Measurements from ENCODE around the gene PPP1CA. TPM values are rescaled to one million over a fixed set of nuclear protein-coding genes. Genes with fewer than 3 reads are reported as not detected.
A peak's percentile ranks its signal among the peaks of the same experiment; 100 is the strongest.

PPP1CA gene
- total RNA-seq, 4 donors from 2014 or later = 164 to 216 (median 191) TPM

DNA sequence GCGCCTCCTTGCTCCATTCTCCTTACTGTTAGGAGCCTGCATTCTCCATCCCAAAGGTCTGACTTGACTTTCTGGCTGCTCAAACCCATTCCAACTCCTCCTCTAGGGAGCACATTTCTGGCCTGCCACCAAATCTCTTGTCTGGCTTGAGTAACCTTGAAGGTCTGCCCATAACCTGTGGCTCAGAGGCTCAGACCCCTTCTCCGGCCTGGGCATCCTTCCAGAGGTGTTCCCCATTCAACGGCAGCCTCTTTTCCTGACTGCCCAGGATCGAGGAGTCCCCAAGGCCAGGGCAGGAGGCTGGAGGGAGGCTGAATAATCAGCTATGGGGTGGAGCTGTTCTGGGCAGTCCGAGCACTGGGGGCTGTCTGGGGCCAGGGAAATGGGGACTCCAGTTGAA lies 7.7 kb downstream of the PPP1CA start:
- H3K9me3 ChIP-seq = no peaks in the 10 kb centered on the region
- TF ChIP-seq POLR2A (IDR thresholded peaks at IDR 0.05) = no peak
- TF ChIP-seq, protein P1, sequence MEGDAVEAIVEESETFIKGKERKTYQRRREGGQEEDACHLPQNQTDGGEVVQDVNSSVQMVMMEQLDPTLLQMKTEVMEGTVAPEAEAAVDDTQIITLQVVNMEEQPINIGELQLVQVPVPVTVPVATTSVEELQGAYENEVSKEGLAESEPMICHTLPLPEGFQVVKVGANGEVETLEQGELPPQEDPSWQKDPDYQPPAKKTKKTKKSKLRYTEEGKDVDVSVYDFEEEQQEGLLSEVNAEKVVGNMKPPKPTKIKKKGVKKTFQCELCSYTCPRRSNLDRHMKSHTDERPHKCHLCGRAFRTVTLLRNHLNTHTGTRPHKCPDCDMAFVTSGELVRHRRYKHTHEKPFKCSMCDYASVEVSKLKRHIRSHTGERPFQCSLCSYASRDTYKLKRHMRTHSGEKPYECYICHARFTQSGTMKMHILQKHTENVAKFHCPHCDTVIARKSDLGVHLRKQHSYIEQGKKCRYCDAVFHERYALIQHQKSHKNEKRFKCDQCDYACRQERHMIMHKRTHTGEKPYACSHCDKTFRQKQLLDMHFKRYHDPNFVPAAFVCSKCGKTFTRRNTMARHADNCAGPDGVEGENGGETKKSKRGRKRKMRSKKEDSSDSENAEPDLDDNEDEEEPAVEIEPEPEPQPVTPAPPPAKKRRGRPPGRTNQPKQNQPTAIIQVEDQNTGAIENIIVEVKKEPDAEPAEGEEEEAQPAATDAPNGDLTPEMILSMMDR (IDR thresholded peaks at IDR 0.05) = no peak
- intact Hi-C loops (cut with DNase I) = loop anchor here (5.0 to 10.0 kb wide), 2 partner anchors 71 to 113 kb away; partner anchors contain the start of genes CDK2AP2, PITPNM1 and TMEM134
- H3K4me1 ChIP-seq = peaks cover 4 to 20% of the 10 kb centered on the region in 2 donors
- 48 to 51% methylated on average over 5 of the region's 5 CpGs for WGBS, 2 donors
- H3K4me3 ChIP-seq (replicated peaks in 1 of 3) = no peak overlapping the region
- H3K27ac ChIP-seq = no peak overlapping the region
- peaks cover 18 to 19% of the 10 kb centered on the region in 2 donors for H3K36me3 ChIP-seq
- no peaks in the 10 kb centered on the region for H3K27me3 ChIP-seq
- peak; percentile 48 to 64 for DNase-seq

DNA sequence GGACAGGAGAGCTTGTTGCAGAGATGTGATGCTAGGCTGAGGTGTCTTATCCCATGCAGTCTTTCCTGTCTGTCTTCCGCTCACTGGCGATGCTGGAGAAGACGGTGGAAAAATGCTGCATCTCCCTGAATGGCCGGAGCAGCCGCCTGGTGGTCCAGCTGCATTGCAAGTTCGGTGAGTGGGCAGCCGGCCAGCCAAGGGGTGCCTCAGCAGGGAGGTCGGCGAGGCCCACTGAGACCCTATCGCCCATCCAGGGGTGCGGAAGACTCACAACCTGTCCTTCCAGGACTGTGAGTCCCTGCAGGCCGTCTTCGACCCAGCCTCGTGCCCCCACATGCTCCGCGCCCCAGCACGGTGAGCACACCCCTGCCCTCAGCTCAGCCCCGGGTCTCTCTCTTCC lies 8.2 kb downstream of the PPP1CA start:
- DNase-seq = no peak
- Histone ChIP-seq H3K4me3 (replicated peaks in 1 of 3) (no peak overlapping the region), H3K36me3 (peaks cover 13 to 14% of the 10 kb centered on the region in 2 donors), H3K27me3 (no peaks in the 10 kb centered on the region), H3K4me1 (peaks cover 4 to 20% of the 10 kb centered on the region in 2 donors), H3K27ac (no peak overlapping the region), H3K9me3 (no peaks in the 10 kb centered on the region)
- TF ChIP-seq, protein P1 (IDR thresholded peaks at IDR 0.05) = no peak
- TF ChIP-seq POLR2A (IDR thresholded peaks at IDR 0.05) = no peak
- intact Hi-C loops (cut with DNase I) = loop anchor here (5.0 to 10.0 kb wide), 2 partner anchors 71 to 114 kb away; partner anchors contain the start of genes CDK2AP2, PITPNM1 and TMEM134
- 89 to 95% methylated on average over 18 of the region's 18 CpGs for WGBS, 2 donors

DNA sequence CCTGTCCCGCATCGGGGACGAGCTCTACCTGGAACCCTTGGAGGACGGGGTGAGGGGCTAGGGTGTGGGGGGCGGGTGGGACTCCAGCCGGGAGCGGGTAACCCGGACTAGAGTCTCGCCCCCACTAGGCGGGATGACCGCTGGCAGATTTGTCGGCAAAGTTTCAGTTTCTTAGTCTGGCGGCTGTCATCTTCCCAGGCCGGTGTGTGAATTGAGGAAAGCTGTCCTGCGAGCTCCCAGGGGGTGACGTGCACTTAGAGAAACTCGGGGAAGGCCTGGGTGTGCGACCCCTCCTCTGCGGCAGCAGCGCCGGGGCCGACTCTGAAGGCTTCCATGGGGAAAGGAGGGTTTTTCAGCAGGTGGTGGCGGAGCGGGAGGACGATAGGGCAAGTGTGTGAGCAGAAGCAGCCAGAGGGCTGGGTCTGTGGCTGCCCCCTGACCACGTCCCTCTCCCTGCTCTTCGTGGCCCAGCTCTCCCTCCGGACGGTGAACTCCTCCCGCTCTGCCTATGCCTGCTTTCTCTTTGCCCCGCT lies 9.4 kb downstream of the PPP1CA start:
- Histone ChIP-seq H3K36me3 (peaks cover under 1 to 2% of the 10 kb centered on the region in 2 donors), H3K4me1 (peaks cover 4 to 20% of the 10 kb centered on the region in 2 donors), H3K9me3 (no peaks in the 10 kb centered on the region), H3K4me3 (replicated peaks in 1 of 3) (peak overlapping the region; percentile 65 to 88 (median 77)), H3K27ac (peak overlapping the region in 1 of 3 donors; percentile 54), H3K27me3 (no peaks in the 10 kb centered on the region)
- no peak for TF ChIP-seq POLR2A (IDR thresholded peaks at IDR 0.05)
- TF ChIP-seq, protein P1 (IDR thresholded peaks at IDR 0.05) = no peak
- intact Hi-C loops (cut with DNase I) = loop anchor here (5.0 to 10.0 kb wide), 2 partner anchors 73 to 115 kb away; partner anchors contain the start of genes CDK2AP2, PITPNM1 and TMEM134
- WGBS, 2 donors = 8 to 18% methylated on average over 14 to 26 of the region's 31 CpGs
- DNase-seq = no peak

DNA sequence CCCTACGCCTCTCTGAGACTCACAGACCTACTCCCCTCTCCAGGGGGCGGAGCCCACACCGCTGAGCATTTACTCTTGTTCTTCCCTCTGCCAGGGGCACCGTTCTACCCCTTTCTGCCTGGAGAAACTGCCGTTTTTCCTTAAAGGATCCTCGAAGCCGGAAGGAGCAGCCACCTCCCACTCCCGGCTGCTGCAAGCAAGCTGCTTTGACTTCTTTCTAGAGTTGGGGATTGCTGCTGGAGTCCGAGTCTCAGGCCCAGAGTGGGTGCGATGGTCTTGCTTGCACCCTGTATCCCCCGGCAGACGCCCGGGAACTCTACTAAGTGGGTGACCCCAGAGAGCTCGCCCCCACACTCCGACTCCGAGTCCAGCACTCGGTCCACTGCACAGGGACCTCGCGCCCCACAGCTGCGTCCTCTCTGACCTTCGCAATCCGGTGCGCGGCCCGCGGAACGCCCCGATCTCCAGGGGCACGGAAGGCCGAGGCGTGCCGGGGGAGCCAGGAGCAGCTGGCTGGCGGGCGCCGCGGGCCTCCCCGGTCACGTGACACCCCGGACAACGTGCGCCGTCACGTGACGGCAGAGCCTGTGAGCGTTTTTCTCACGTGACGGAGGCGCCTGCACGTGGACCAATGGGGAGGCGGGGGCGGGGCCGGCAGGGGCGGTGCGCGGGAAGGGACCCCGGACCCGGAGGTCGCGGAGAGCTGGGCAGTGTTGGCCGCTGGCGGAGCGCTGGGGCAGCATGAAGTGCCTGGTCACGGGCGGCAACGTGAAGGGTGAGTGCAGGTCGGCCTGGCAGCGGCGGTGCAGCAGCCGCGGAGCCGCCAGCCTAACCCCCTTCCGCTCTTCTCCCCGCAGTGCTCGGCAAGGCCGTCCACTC lies 10.1 kb downstream of the PPP1CA start, which contains the start of gene RAD9A:
Gene RAD9A (plus strand): TSS at position 683 of the 879 bp plus-strand sequence. CDS start 59 bp downstream, at position 742.
- intact Hi-C loops (cut with DNase I) = loop anchor here (5.0 to 10.0 kb wide), 2 partner anchors 73 to 116 kb away; partner anchors contain the start of genes CDK2AP2, PITPNM1 and TMEM134
- H3K27me3 ChIP-seq = no peaks in the 10 kb centered on the region
- TF ChIP-seq, protein P1 (IDR thresholded peaks at IDR 0.05) = peak in 1 of 6 experiments; percentile 30
- TF ChIP-seq POLR2A (IDR thresholded peaks at IDR 0.05) = peak in 1 of 2 donors; percentile 73
- peak within 1 kb of the TSS; percentile 7 to 79 (median 66) for H3K27ac ChIP-seq
- WGBS, 2 donors = 0% methylated on average over 16 to 29 of the region's 75 CpGs
- H3K4me3 ChIP-seq (replicated peaks in 1 of 3) = peak within 1 kb of the TSS; percentile 65 to 88 (median 77)
- H3K9me3 ChIP-seq = no peaks in the 10 kb centered on the region
- no peaks in the 10 kb centered on the region for H3K36me3 ChIP-seq
- peaks cover 4 to 20% of the 10 kb centered on the region in 2 donors for H3K4me1 ChIP-seq
- DNase-seq = peak; percentile 96 to 97

All from thyroid gland (tissue), 4 donors.